Stimulated activated CD8-positive, alpha-beta memory T cell treated with anti-CD3 and anti-CD28 coated beads, Interleukin-4, amount 100 ng/mL, for 1 hour (primary cell): Measurements from ENCODE around the gene RTL10.
A peak's percentile ranks its signal among the peaks of the same experiment; 100 is the strongest.

ENCODE experiments used
- DNase-seq, 2 donors: peaks; one replicate each; pipeline ENCODE4 v3.0.0-alpha.2; 2020; ENCODE audit warnings: low read depth in 2 of 2, low spot score in 1 of 2

Gene RTL10

GRCh38 chr22:19864538-19865106 lies 9.9 kb upstream of the RTL10 start:
- DNase-seq, result no peak

GRCh38 chr22:19863571-19863970 lies 8.9 kb upstream of the RTL10 start:
- no peak for DNase-seq

- no peak for DNase-seq
Observed at GRCh38 chr22:19862619-19863246, 8.1 kb upstream of the RTL10 start.

- DNase-seq, result no peak
Observed at GRCh38 chr22:19859861-19860510, 5.3 kb upstream of the RTL10 start.

GRCh38 chr22:19857382-19857781 lies 2.7 kb upstream of the RTL10 start:
- DNase-seq, result no peak

- DNase-seq, result peak in 1 of 2 donors; percentile 26
Observed at GRCh38 chr22:19855504-19856409, 1.1 kb upstream of the RTL10 start.

- DNase-seq, result no peak
Observed at GRCh38 chr22:19853879-19854777, 546 bp downstream of the RTL10 start.

GRCh38 chr22:19853058-19853878 lies 1.4 kb downstream of the RTL10 start:
- no peak for DNase-seq

GRCh38 chr22:19852177-19852781 lies 2.4 kb downstream of the RTL10 start:
- no peak for DNase-seq

GRCh38 chr22:19851291-19852176 lies 3.1 kb downstream of the RTL10 start:
- DNase-seq, result no peak

GRCh38 chr22:19850763-19851109 lies 3.9 kb downstream of the RTL10 start:
- no peak for DNase-seq

- DNase-seq, result no peak
Observed at GRCh38 chr22:19849835-19850762, 4.6 kb downstream of the RTL10 start.

GRCh38 chr22:19848298-19849224 lies 6.1 kb downstream of the RTL10 start:
- DNase-seq, result no peak

GRCh38 chr22:19847345-19847632 lies 7.4 kb downstream of the RTL10 start:
- no peak for DNase-seq

- no peak for DNase-seq
Observed at GRCh38 chr22:19846620-19847344, 7.9 kb downstream of the RTL10 start.
